HCT116 (cell line): ENCODE results near the gene FLT3.

Experiments used
- CEBPB ChIP-seq: IDR thresholded peaks from 2 replicates; pipeline ENCODE4 v1.6.1; 2012; ENCODE audit warnings: low read depth
- CTCF ChIP-seq, 3 experiments: fragments of 200-600 bp in 1 of 3; sonication (generic) in 1 of 3; IDR thresholded peaks in 2 of 3; conservative IDR thresholded peaks in 1 of 3; 2 replicates each; pipeline ENCODE4 v1.5.1; 2012 to 2017; ENCODE audit warnings: low read depth in 2 of 3, low read length in 2 of 3, antibody characterized with exemption in 1 of 3, borderline replicate concordance in 1 of 3, control low read depth in 1 of 3, mild to moderate bottlenecking in 1 of 3, mixed read lengths in 1 of 3, mixed run types in 1 of 3, moderate library complexity in 1 of 3; ENCODE audit not compliant: insufficient read depth in 1 of 3
- EZH2 ChIP-seq: fragments of 200-600 bp; sonication (generic); IDR thresholded peaks from 2 replicates; pipeline ENCODE4 v1.6.1; 2017; ENCODE audit warnings: antibody characterized with exemption, mixed run types
- EZH2phosphoT487 ChIP-seq: fragments of 200-600 bp; IDR thresholded peaks from 2 replicates; pipeline ENCODE4 v1.6.1; 2018; ENCODE audit warnings: antibody characterized with exemption, borderline replicate concordance
- MAX ChIP-seq: IDR thresholded peaks from 2 replicates; pipeline ENCODE4 v1.6.1; 2012
- POLR2A ChIP-seq: IDR thresholded peaks from 2 replicates; pipeline ENCODE4 v1.7.0; 2011; ENCODE audit warnings: borderline replicate concordance; ENCODE audit not compliant: insufficient read depth, insufficient read length; ENCODE audit errors: extremely low read depth
- POLR2AphosphoS5 ChIP-seq: IDR thresholded peaks from 2 replicates; pipeline ENCODE4 v1.6.1; 2011; ENCODE audit warnings: mild to moderate bottlenecking, low read depth, low read length, moderate library complexity
- REST ChIP-seq: IDR thresholded peaks from 2 replicates; pipeline ENCODE4 v1.6.1; 2012; ENCODE audit warnings: low read depth
- SIN3A ChIP-seq: IDR thresholded peaks from 2 replicates; pipeline ENCODE4 v1.6.1; 2012; ENCODE audit warnings: low read depth
- YY1 ChIP-seq: IDR thresholded peaks from 2 replicates; pipeline ENCODE4 v1.6.1; 2011; ENCODE audit warnings: low read length, low read depth, moderate library complexity, mild to moderate bottlenecking; ENCODE audit not compliant: insufficient replicate concordance; ENCODE audit errors: extremely low read depth
- ZNF274 ChIP-seq: fragments of 200-500 bp; sonication (Bioruptor generic); IDR thresholded peaks from 2 replicates; pipeline ENCODE4 v1.6.1; 2014; ENCODE audit warnings: mild to moderate bottlenecking, low read depth, low read length, inconsistent platforms

DNA sequence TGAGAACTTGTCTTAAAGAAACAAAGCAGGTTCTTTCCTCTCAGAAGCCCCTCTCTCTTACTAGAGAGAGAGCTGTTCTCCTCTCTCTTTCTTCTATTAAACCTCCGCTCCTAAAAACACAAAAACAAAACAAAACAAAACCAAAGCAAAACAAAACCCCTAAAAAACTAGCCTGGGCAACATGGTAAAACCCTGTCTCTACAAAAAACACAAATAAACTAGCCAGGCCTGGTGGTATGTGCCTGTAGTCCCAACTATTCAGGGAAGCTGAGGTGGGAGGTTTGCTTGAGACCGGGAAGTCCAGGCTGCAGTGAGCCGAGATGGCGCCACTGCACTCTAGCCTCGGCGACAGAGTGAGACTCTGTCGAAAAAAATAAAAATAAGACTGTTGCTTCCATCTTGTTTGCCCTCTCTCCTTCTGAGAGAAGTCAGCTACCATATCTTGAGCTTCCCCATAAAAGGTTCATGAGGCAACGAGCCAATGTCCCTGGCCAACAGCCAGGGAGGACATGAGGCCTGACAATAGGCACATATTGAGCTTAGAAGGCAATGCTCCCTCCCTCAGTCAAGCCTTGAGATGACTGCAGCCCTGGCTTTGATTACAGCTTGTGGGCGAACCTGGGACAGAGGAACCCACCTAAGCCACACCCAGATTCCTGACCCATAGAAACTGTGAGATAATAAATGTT, 17.5 kb upstream of the FLT3 start:
- no peak for TF ChIP-seq CEBPB
- 0 out of 6 replicates have a peak, but pooled peaks of 1 of the 3 experiments have one; percentile 6 for TF ChIP-seq CTCF (IDR thresholded peaks at IDR 0.05 in 2 of 3, conservative IDR thresholded peaks at IDR 0.05 in 1 of 3; ENCODE audit: borderline replicate concordance in 1 of 3, insufficient read depth in 1 of 3, low read depth in 2 of 3, low read length in 2 of 3)
- TF ChIP-seq POLR2AphosphoS5: no peak
- TF ChIP-seq SIN3A: no peak
- TF ChIP-seq REST: no peak
- TF ChIP-seq POLR2A: no peak
- TF ChIP-seq EZH2phosphoT487: no peak
- TF ChIP-seq MAX: no peak
- TF ChIP-seq EZH2: no peak
- no peak for TF ChIP-seq YY1
- TF ChIP-seq ZNF274: no peak
